Transverse colon (tissue), 4 donors: ENCODE results near the gene ABCA5. TPM values are rescaled to one million over a fixed set of nuclear protein-coding genes. Genes with fewer than 3 reads are reported as not detected.

ENCODE experiments used
- DNase-seq: peaks from one replicate; pipeline ENCODE4 v3.0.0-alpha.2; 2019
- H3K27ac ChIP-seq, 4 donors: fragments of 200-600 bp; sonication (generic); 2 replicates each; pipeline ENCODE4 v1.5.1; 2016 to 2018; ENCODE audit warnings: inconsistent platforms in 4 of 4
- H3K27me3 ChIP-seq: fragments of 200-600 bp; sonication (generic); 2 replicates; pipeline ENCODE4 v1.5.1; 2017; ENCODE audit warnings: inconsistent platforms
- H3K36me3 ChIP-seq, 4 donors: fragments of 200-600 bp; sonication (generic); 2 replicates each; pipeline ENCODE4 v1.5.1; 2017 to 2019; ENCODE audit warnings: inconsistent platforms in 4 of 4
- H3K4me1 ChIP-seq, 4 donors: fragments of 200-600 bp; sonication (generic); 2 replicates each; pipeline ENCODE4 v1.5.1; 2017 to 2020; ENCODE audit warnings: inconsistent platforms in 4 of 4
- H3K4me3 ChIP-seq, 4 donors: fragments of 200-600 bp; sonication (generic); 1 replicate in 1 of 4; 2 replicates in 3 of 4; pipeline versions ENCODE4 v1.5.1 to v1.6.1; 2017 to 2019; ENCODE audit warnings: inconsistent platforms in 4 of 4
- H3K9me3 ChIP-seq, 2 donors: fragments of 200-600 bp; sonication (generic); 2 replicates each; pipeline ENCODE4 v1.5.1; 2017 to 2019; ENCODE audit warnings: inconsistent platforms in 2 of 2
- EP300 ChIP-seq: sonication (generic); formaldehyde crosslinking; IDR thresholded peaks from one replicate; pipeline ENCODE4 v1.6.1; 2017; ENCODE audit warnings: antibody characterized with exemption, low read depth
- POLR2A ChIP-seq: fragments of 450-650 bp; IDR thresholded peaks from one replicate; pipeline ENCODE4 v1.6.1; 2016; ENCODE audit warnings: antibody characterized with exemption, mild to moderate bottlenecking, moderate library complexity
- POLR2AphosphoS5 ChIP-seq, 3 donors: sonication (generic); formaldehyde crosslinking; IDR thresholded peaks; one replicate each; pipeline ENCODE4 v1.6.1; 2016; ENCODE audit warnings: antibody characterized with exemption in 3 of 3
- WGBS, 2 donors: methylation state at CpG; one replicate each; pipeline ENCODE4 v1.1.5; 2018; ENCODE audit warnings: low coverage in 1 of 2; 5-methylcytosine and 5-hydroxymethylcytosine counted together
- in situ Hi-C, 4 donors: fragments of 200-750 bp; cut with MboI; loops; one replicate each; pipeline versions ENCODE4 v1.15.0 to v1.15.1; 2017; ENCODE audit warnings: low sequenced_read_pairs in 3 of 4, low pct_ligation_motif_present in 1 of 4, low pct_unique_long_range_greater_than_20kb in 1 of 4
- intact Hi-C: fragments of 100-400 bp; cut with DNase I; formaldehyde crosslinking; loops from one replicate; pipeline ENCODE4 v1.15.1; 2023; ENCODE audit warnings: low total_unique reads
- total RNA-seq, 4 donors: library from RNA; depleted of rRNA; stranded (reverse); fragments of >200 nt; gene quantifications; one replicate each; pipeline ENCODE4 v1.1.0, GENCODE V29; 2016
- TF ChIP-seq, protein P1 (sequence below), 5 experiments: fragments of 200-600 bp in 3 of 5; fragments of 450-650 bp in 2 of 5; sonication (generic) in 3 of 5; IDR thresholded peaks; 1 replicate in 2 of 5; 2 replicates in 3 of 5; pipeline ENCODE4 v1.5.1; 2016 to 2017; ENCODE audit warnings: antibody characterized with exemption in 5 of 5, inconsistent platforms in 3 of 5, mild to moderate bottlenecking in 2 of 5, moderate library complexity in 1 of 5

ABCA5 gene
- total RNA-seq, 4 donors from 2014 or later: 17.3 to 173 (median 125) TPM

DNA sequence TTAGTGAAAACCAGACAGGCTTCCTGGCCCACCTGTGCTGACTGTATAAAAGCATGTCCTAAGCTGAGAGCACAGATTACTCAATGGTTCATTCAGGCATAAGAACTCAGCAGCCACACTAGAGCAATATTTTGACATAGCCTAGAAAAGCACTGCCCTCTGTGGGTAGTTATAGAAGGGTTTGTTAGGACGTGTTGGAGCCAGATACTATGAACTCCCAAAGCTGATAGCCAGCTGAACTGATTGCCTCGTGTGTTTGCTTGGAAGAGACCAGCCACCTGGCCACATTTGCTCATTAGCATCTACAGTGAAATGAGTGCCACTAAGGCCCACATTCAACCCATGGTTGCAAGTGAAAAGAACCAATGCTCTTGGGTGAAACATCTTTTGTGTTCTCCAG is 30.8 kb upstream of the ABCA5 start:
- TF ChIP-seq EP300 (no peak), POLR2A (no peak), POLR2AphosphoS5 (IDR thresholded peaks at IDR 0.05) (no peak)
- TF ChIP-seq, protein P1, sequence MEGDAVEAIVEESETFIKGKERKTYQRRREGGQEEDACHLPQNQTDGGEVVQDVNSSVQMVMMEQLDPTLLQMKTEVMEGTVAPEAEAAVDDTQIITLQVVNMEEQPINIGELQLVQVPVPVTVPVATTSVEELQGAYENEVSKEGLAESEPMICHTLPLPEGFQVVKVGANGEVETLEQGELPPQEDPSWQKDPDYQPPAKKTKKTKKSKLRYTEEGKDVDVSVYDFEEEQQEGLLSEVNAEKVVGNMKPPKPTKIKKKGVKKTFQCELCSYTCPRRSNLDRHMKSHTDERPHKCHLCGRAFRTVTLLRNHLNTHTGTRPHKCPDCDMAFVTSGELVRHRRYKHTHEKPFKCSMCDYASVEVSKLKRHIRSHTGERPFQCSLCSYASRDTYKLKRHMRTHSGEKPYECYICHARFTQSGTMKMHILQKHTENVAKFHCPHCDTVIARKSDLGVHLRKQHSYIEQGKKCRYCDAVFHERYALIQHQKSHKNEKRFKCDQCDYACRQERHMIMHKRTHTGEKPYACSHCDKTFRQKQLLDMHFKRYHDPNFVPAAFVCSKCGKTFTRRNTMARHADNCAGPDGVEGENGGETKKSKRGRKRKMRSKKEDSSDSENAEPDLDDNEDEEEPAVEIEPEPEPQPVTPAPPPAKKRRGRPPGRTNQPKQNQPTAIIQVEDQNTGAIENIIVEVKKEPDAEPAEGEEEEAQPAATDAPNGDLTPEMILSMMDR (IDR thresholded peaks at IDR 0.05): no peak
- Histone ChIP-seq H3K27ac (no peak overlapping the region), H3K27me3 (no peaks in the 10 kb centered on the region), H3K4me1 (no peaks in the 10 kb centered on the region), H3K36me3 (no peaks in the 10 kb centered on the region), H3K9me3 (no peaks in the 10 kb centered on the region), H3K4me3 (no peak overlapping the region)
- no peak for DNase-seq
- in situ Hi-C loops (no loop called here), intact Hi-C loops (loop anchor here (2.0 kb wide), 1 partner anchor 57 kb away; the partner anchor contains the start of gene MAP2K6)
- WGBS, 2 donors: 49% methylated on average over 2 of the region's 2 CpGs; no CpG with 5 or more reads in 1 of the 2 donors

DNA sequence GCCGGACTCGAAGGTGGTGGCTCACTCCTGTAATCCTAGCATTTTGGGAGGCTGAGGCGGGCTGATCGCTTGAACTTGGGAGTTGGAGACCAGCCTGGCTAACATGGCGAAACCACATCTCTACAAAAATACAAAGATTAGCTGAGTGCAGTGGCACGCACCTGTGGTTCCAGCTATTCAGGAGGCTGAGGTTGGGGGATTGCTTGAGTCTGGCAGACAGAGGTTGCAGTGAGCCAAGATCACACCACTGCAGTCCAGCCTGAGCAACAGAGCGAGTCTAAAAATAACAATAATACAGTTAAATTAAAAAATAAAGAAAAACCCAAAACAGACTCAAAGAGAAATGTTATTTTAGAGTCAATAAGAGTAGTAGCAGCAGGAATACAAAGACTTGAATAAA is 29.7 kb upstream of the ABCA5 start:
- TF ChIP-seq EP300 (no peak), POLR2AphosphoS5 (IDR thresholded peaks at IDR 0.05) (no peak), POLR2A (no peak)
- TF ChIP-seq, protein P1 (IDR thresholded peaks at IDR 0.05): no peak
- H3K36me3 ChIP-seq: no peaks in the 10 kb centered on the region
- no peaks in the 10 kb centered on the region for H3K4me1 ChIP-seq
- no peaks in the 10 kb centered on the region for H3K27me3 ChIP-seq
- H3K4me3 ChIP-seq: no peak overlapping the region
- DNase-seq: no peak
- in situ Hi-C loops (no loop called here), intact Hi-C loops (no loop called here)
- WGBS, 2 donors: 90 to 95% methylated on average over 7 of the region's 7 CpGs
- H3K27ac ChIP-seq: no peak overlapping the region
- no peaks in the 10 kb centered on the region for H3K9me3 ChIP-seq

DNA sequence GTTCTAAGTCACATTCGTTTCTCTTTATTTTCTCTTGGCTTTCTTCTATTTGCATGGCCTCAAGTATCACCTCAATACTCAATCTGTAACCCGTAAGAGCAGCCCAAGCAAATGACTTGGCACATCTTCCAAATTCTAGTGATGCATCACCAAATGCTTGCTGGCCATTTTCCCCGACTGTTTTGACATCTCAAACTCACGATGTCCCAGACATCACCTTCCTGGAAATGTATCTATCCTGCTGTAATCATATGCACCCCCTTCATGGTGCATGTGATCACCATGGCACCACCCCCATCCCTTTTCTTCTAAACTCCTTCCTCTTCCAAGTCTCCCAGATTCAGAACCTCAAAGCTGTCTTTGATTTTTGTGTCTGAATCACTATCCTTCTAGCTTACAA is 24.0 kb upstream of the ABCA5 start:
- DNase-seq: no peak
- no peak overlapping the region for H3K27ac ChIP-seq
- H3K27me3 ChIP-seq: no peaks in the 10 kb centered on the region
- WGBS, 2 donors: 66 to 71% methylated on average over 4 of the region's 4 CpGs
- intact Hi-C loops: no loop called here
- TF ChIP-seq POLR2AphosphoS5 (IDR thresholded peaks at IDR 0.05): no peak
- no peaks in the 10 kb centered on the region for H3K36me3 ChIP-seq
- H3K4me1 ChIP-seq: no peaks in the 10 kb centered on the region
- H3K4me3 ChIP-seq: no peak overlapping the region
- in situ Hi-C loops: no loop called here
- H3K9me3 ChIP-seq: no peaks in the 10 kb centered on the region

DNA sequence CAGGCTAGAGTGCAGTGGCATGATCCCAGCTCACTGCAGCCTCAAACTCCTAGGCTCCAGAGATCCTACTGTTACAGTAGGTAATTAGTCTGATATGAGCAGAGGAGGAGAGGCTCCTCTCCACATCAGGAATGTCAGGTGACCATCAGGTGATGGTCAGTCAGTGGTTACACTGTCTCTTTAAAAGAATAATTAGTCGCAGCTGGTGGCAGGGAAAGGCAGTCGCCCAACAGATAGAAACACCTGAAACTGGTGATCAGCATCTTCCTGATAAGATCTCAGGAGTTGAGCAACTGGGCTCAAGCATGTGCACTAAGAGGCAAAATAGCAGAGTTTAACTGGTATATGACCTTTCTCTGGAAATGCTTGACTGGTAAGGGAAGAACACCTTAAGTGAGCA is 21.5 kb upstream of the ABCA5 start:
- intact Hi-C loops (no loop called here), in situ Hi-C loops (loop anchor here in 1 of 4 donors (25.0 kb wide), 1 partner anchor 164 kb away; no protein-coding TSS in a partner anchor)
- H3K27ac ChIP-seq: no peak overlapping the region

More for the DNA sequence above, 21.5 kb upstream of the ABCA5 start:
- Histone ChIP-seq H3K27me3 (no peaks in the 10 kb centered on the region), H3K4me1 (no peaks in the 10 kb centered on the region), H3K9me3 (no peaks in the 10 kb centered on the region), H3K4me3 (no peak overlapping the region), H3K36me3 (no peaks in the 10 kb centered on the region)
- no peak for DNase-seq
- WGBS, 2 donors: 85% methylated on average over 2 of the region's 2 CpGs; no CpG with 5 or more reads in 1 of the 2 donors
- TF ChIP-seq POLR2AphosphoS5 (IDR thresholded peaks at IDR 0.05): no peak
- TF ChIP-seq, protein P1 (IDR thresholded peaks at IDR 0.05): no peak
- TF ChIP-seq EP300: no peak
- TF ChIP-seq POLR2A: no peak
